Panc1 (cell line): ENCODE measurements around the gene PRKD1. TPM values are rescaled to one million over a fixed set of nuclear protein-coding genes. Genes with fewer than 3 reads are reported as not detected.
"Not testable (repeated sequence)": the region's sequence is repeated elsewhere in the genome, so short reads cannot be mapped to it uniquely, and the experiment has no call there.

Experiments used
- ATAC-seq: fragments of 200-7000 bp; cut with Tn5 transposase; 2 replicates; pipeline ENCODE4 v1.9.1; 2020; ENCODE audit warnings: mild to moderate bottlenecking, moderate library complexity
- BruUV-seq: library from RNA; stranded (reverse); fragments of 400-500 nt; replicated peaks from 2 replicates; lab custom pipeline; 2021; lab: Mats Ljungman, UMichigan
- CTCF ChIA-PET: fragments of 300-600 bp; sonication (Branson Sonifier 250); formaldehyde crosslinking; loops from one replicate; lab custom pipeline; 2022; ENCODE audit warnings: antibody characterized with exemption; lab: Charles Lee
- POLR2A ChIA-PET: fragments of 300-600 bp; sonication (Branson Sonifier 250); formaldehyde crosslinking; loops from one replicate; lab custom pipeline; 2022; ENCODE audit warnings: antibody characterized with exemption; lab: Charles Lee
- DNase-seq: peaks from one replicate; pipeline ENCODE4 v3.0.0-alpha.2; 2010; ENCODE audit warnings: low read depth, low spot score
- H3K27ac ChIP-seq: 2 replicates; pipeline ENCODE4 v1.5.1; 2011; ENCODE audit warnings: mild to moderate bottlenecking, low read length, inconsistent platforms
- H3K27me3 ChIP-seq: fragments of 200-500 bp; sonication (Bioruptor generic); 2 replicates; pipeline ENCODE4 v1.6.0; 2014; ENCODE audit warnings: low read length, inconsistent platforms; ENCODE audit not compliant: control insufficient read depth, insufficient read depth
- H3K36me3 ChIP-seq: fragments of 200-500 bp; sonication (Bioruptor generic); 2 replicates; pipeline ENCODE4 v1.5.1; 2014; ENCODE audit warnings: inconsistent platforms, mild to moderate bottlenecking, low read length, moderate library complexity; ENCODE audit not compliant: control insufficient read depth, insufficient read depth
- H3K4me1 ChIP-seq: 2 replicates; pipeline ENCODE4 v1.5.1; 2011; ENCODE audit warnings: inconsistent platforms, mild to moderate bottlenecking, low read length, moderate library complexity; ENCODE audit not compliant: control insufficient read depth, insufficient read depth
- H3K4me3 ChIP-seq, 2 experiments: 2 replicates each; pipeline ENCODE4 v1.5.1; 2011 to 2012; ENCODE audit warnings: low read depth in 2 of 2, low read length in 2 of 2, mild to moderate bottlenecking in 2 of 2, inconsistent platforms in 1 of 2, moderate library complexity in 1 of 2
- H3K9me3 ChIP-seq: fragments of 200-500 bp; sonication (Bioruptor generic); 2 replicates; pipeline ENCODE4 v1.5.1; 2014; ENCODE audit warnings: low read depth, mild to moderate bottlenecking, inconsistent platforms, low read length, moderate library complexity; ENCODE audit not compliant: control insufficient read depth, insufficient read depth
- REST ChIP-seq, 2 experiments: IDR thresholded peaks; 2 replicates each; pipeline ENCODE4 v1.6.1; 2011 to 2012; ENCODE audit warnings: low read depth in 2 of 2, control low read depth in 1 of 2, low read length in 1 of 2, mild to moderate bottlenecking in 1 of 2, moderate library complexity in 1 of 2; ENCODE audit not compliant: insufficient read depth in 1 of 2
- SIN3A ChIP-seq: IDR thresholded peaks from 2 replicates; pipeline ENCODE4 v1.6.1; 2012; ENCODE audit warnings: low read depth, mild to moderate bottlenecking, low read length, moderate library complexity, borderline replicate concordance; ENCODE audit not compliant: insufficient read depth
- TCF7L2 ChIP-seq: IDR thresholded peaks from 2 replicates; pipeline ENCODE4 v1.6.1; 2011; ENCODE audit warnings: mild to moderate bottlenecking, low read depth, low read length, inconsistent platforms
- in situ Hi-C: cut with HindIII; loops from 2 replicates; pipeline ENCODE4 v1.10.0; 2016; ENCODE audit warnings: low sequenced_read_pairs, low pct_unique_long_range_greater_than_20kb
- intact Hi-C: fragments of 100-400 bp; cut with micrococcal nuclease; formaldehyde crosslinking; loops from one replicate; pipeline ENCODE4 v1.10.0; 2022; ENCODE audit not compliant: unreplicated experiment
- total RNA-seq: library from RNA; stranded (reverse); gene quantifications from one replicate; pipeline ENCODE4 v1.2.1, GENCODE V29; 2021; ENCODE audit not compliant: unreplicated experiment
- TF ChIP-seq, protein P1 (sequence below): fragments of 450-650 bp; IDR thresholded peaks from 2 replicates; pipeline ENCODE4 v1.5.1; 2017; ENCODE audit warnings: mild to moderate bottlenecking

PRKD1 gene
- total RNA-seq, 1 experiment from 2014 or later, result 8.2 TPM

- in situ Hi-C loops (no loop called here), intact Hi-C loops (no loop called here)
- H3K27me3 ChIP-seq, result no peaks in the 10 kb centered on the region
- DNase-seq (no peak), ATAC-seq (no peak)
- H3K27ac ChIP-seq, result no peak overlapping the region
- H3K4me3 ChIP-seq, result no peak overlapping the region
- CTCF ChIA-PET, result no interaction called here
- H3K36me3 ChIP-seq, result no peaks in the 10 kb centered on the region
- TF ChIP-seq, protein P1, sequence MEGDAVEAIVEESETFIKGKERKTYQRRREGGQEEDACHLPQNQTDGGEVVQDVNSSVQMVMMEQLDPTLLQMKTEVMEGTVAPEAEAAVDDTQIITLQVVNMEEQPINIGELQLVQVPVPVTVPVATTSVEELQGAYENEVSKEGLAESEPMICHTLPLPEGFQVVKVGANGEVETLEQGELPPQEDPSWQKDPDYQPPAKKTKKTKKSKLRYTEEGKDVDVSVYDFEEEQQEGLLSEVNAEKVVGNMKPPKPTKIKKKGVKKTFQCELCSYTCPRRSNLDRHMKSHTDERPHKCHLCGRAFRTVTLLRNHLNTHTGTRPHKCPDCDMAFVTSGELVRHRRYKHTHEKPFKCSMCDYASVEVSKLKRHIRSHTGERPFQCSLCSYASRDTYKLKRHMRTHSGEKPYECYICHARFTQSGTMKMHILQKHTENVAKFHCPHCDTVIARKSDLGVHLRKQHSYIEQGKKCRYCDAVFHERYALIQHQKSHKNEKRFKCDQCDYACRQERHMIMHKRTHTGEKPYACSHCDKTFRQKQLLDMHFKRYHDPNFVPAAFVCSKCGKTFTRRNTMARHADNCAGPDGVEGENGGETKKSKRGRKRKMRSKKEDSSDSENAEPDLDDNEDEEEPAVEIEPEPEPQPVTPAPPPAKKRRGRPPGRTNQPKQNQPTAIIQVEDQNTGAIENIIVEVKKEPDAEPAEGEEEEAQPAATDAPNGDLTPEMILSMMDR, result no peak
- no TSS peak for BruUV-seq
- POLR2A ChIA-PET, result no interaction called here
- H3K9me3 ChIP-seq, result peaks cover 6% of the 10 kb centered on the region; the same call in 1 of the 2 replicates
- H3K4me1 ChIP-seq, result peaks cover 2% of the 10 kb centered on the region; the same call in 1 of the 2 replicates
Measured at GRCh38 chr14:29843981-29844380, 83.7 kb downstream of the PRKD1 start.

- Histone ChIP-seq H3K9me3 (peaks cover 10% of the 10 kb centered on the region; the same call in 1 of the 2 replicates), H3K27ac (no peak overlapping the region), H3K36me3 (no peaks in the 10 kb centered on the region), H3K4me1 (no peaks in the 10 kb centered on the region; the same call in 1 of the 2 replicates), H3K27me3 (no peaks in the 10 kb centered on the region), H3K4me3 (no peak overlapping the region)
- CTCF ChIA-PET, result no interaction called here
- TF ChIP-seq SIN3A (no peak), REST (IDR thresholded peaks at IDR 0.05; ENCODE audit: insufficient read depth in 1 of 2, low read depth in 2 of 2, low read length in 1 of 2) (no peak), TCF7L2 (no peak)
- BruUV-seq, result no TSS peak
- in situ Hi-C loops, result no loop called here
- POLR2A ChIA-PET, result no interaction called here
- intact Hi-C loops, result no loop called here
- ATAC-seq, result no peak
- DNase-seq, result no peak
Measured at GRCh38 chr14:29842228-29842627, 85.4 kb downstream of the PRKD1 start.

DNA sequence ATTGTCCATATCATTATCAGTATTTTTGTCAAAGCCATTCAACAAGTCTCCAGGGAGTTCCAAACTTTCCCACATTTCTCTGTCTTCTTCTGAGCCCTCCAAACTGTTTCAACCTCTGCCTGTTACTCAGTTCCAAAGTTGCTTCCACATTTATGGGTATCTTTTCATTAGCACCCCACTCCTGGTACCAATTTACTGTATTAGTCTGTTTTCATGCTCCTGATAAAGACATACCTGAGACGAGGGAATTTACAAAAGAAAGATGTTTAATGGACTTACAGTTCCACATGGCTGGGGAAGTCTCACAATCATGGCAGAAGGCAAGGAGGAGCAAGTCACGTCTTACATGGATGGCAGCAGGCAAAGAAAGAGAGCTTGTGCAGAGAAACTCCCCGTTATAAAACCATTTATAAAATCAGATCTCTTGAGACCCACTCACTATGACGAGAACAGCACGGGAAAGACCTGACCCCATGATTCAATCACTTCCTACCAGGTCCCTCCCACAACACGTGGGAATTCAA, 87.2 kb downstream of the PRKD1 start:
- H3K4me3 ChIP-seq, H3K27me3 ChIP-seq, intact Hi-C loops, in situ Hi-C loops, H3K27ac ChIP-seq, DNase-seq, ATAC-seq, H3K36me3 ChIP-seq, H3K4me1 ChIP-seq, CTCF ChIA-PET, H3K9me3 ChIP-seq, POLR2A ChIA-PET, BruUV-seq: not testable (repeated sequence)

- POLR2A ChIA-PET, result not testable (repeated sequence)
Measured at GRCh38 chr14:29839691-29840090, 88.0 kb downstream of the PRKD1 start.

More at GRCh38 chr14:29839691-29840090, 88.0 kb downstream of the PRKD1 start:
- H3K9me3 ChIP-seq, BruUV-seq, ATAC-seq, DNase-seq, intact Hi-C loops, H3K4me3 ChIP-seq, H3K36me3 ChIP-seq, CTCF ChIA-PET, H3K27me3 ChIP-seq, H3K4me1 ChIP-seq, in situ Hi-C loops, H3K27ac ChIP-seq: not testable (repeated sequence)
